HCT116 (cell line): ENCODE data around the gene TRIM63.

Experiments
- YY1 ChIP-seq: IDR thresholded peaks from 2 replicates; pipeline ENCODE4 v1.6.1; 2011; ENCODE audit warnings: low read length, low read depth, moderate library complexity, mild to moderate bottlenecking; ENCODE audit not compliant: insufficient replicate concordance; ENCODE audit errors: extremely low read depth
- TF ChIP-seq, protein P1 (sequence below), 3 experiments: fragments of 200-600 bp in 1 of 3; sonication (generic) in 1 of 3; IDR thresholded peaks in 2 of 3; conservative IDR thresholded peaks in 1 of 3; 2 replicates each; pipeline ENCODE4 v1.5.1; 2012 to 2017; ENCODE audit warnings: low read depth in 2 of 3, low read length in 2 of 3, antibody characterized with exemption in 1 of 3, borderline replicate concordance in 1 of 3, control low read depth in 1 of 3, mild to moderate bottlenecking in 1 of 3, mixed read lengths in 1 of 3, mixed run types in 1 of 3, moderate library complexity in 1 of 3; ENCODE audit not compliant: insufficient read depth in 1 of 3

DNA sequence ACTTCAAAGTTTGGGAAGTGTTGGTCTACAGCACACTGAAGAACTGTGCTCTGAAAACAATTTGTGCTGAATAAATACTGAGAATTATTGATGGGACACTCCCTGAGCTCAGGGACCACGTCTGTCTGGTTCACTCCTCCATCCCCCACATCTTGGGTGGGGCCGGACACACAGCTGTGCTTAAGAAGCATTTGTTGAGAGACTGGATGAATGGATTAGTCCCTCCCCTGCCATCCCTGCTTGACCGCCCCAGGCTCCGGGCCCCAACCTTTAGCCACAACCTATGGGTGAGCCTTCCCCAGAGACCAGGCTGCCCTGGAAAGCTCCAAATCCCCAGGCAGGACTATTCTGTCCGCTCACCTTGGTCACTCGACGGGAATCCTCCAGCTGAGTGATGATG is 7.5 kb downstream of the TRIM63 start:
- no peak for TF ChIP-seq YY1
- TF ChIP-seq, protein P1, sequence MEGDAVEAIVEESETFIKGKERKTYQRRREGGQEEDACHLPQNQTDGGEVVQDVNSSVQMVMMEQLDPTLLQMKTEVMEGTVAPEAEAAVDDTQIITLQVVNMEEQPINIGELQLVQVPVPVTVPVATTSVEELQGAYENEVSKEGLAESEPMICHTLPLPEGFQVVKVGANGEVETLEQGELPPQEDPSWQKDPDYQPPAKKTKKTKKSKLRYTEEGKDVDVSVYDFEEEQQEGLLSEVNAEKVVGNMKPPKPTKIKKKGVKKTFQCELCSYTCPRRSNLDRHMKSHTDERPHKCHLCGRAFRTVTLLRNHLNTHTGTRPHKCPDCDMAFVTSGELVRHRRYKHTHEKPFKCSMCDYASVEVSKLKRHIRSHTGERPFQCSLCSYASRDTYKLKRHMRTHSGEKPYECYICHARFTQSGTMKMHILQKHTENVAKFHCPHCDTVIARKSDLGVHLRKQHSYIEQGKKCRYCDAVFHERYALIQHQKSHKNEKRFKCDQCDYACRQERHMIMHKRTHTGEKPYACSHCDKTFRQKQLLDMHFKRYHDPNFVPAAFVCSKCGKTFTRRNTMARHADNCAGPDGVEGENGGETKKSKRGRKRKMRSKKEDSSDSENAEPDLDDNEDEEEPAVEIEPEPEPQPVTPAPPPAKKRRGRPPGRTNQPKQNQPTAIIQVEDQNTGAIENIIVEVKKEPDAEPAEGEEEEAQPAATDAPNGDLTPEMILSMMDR (IDR thresholded peaks at IDR 0.05 in 2 of 3, conservative IDR thresholded peaks at IDR 0.05 in 1 of 3; ENCODE audit: borderline replicate concordance in 1 of 3, insufficient read depth in 1 of 3, low read depth in 2 of 3, low read length in 2 of 3): no peak
